ENCODE measurements around the gene IP6K3. TPM values are rescaled to one million over a fixed set of nuclear protein-coding genes. Genes with fewer than 3 reads are reported as not detected.

The IP6K3 gene
- total RNA-seq, 1 experiment from 2014 or later = not detected

DNA sequence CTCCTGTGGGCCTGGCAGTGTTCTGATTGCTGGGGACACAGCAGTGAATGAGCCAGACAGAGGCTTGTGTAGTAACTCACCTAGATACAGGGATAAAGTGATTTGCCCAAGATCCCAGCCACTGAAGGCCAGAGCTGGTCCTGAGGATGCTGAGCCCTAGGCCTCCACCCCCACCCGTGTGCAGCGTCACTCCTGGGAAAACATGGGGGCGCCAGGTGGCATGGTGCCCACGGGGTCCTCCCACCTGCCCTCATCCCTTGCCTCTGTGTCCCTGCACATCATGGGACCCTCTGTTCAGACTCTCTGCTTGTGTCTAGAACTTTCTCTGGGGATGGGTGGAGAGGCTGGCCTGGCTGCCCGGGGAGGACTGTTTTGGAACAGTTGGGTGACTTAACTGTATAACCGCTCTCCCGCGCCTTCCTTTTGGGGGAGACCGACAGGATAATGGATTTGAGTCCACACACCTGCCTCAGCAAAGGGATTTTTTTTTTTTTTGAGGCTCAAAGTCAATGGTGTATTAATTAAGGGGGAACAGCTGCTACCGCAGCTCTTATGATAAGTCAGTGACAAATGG lies 22.6 kb upstream of the IP6K3 start:
- DNase-seq (ENCODE audit: low read depth, low spot score) (no peak), ATAC-seq (no peak)
- in situ Hi-C loops (cut with HindIII; ENCODE audit: low pct_unique_long_range_greater_than_20kb, low sequenced_read_pairs) = no loop called here
- TF ChIP-seq SIN3A (IDR thresholded peaks at IDR 0.05; ENCODE audit: borderline replicate concordance, insufficient read depth, low read depth, low read length) (no peak), POLR2AphosphoS5 (IDR thresholded peaks at IDR 0.05; ENCODE audit: low read depth, low read length) (no peak), TCF7L2 (IDR thresholded peaks at IDR 0.05; ENCODE audit: low read depth, low read length) (no peak), REST (IDR thresholded peaks at IDR 0.05; ENCODE audit: insufficient read depth in 1 of 2, low read depth in 2 of 2, low read length in 1 of 2) (no peak)
- TF ChIP-seq, protein P1, sequence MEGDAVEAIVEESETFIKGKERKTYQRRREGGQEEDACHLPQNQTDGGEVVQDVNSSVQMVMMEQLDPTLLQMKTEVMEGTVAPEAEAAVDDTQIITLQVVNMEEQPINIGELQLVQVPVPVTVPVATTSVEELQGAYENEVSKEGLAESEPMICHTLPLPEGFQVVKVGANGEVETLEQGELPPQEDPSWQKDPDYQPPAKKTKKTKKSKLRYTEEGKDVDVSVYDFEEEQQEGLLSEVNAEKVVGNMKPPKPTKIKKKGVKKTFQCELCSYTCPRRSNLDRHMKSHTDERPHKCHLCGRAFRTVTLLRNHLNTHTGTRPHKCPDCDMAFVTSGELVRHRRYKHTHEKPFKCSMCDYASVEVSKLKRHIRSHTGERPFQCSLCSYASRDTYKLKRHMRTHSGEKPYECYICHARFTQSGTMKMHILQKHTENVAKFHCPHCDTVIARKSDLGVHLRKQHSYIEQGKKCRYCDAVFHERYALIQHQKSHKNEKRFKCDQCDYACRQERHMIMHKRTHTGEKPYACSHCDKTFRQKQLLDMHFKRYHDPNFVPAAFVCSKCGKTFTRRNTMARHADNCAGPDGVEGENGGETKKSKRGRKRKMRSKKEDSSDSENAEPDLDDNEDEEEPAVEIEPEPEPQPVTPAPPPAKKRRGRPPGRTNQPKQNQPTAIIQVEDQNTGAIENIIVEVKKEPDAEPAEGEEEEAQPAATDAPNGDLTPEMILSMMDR (IDR thresholded peaks at IDR 0.05) = no peak
- ChIA-PET CTCF (interaction anchor here (0.7 kb wide), 2 partner anchors 25 to 199 kb away, joined by 5 to 7 read pairs; no protein-coding TSS in a partner anchor), POLR2A (no interaction called here)
- no peaks in the 10 kb centered on the region for H3K9me3 ChIP-seq (ENCODE audit: control insufficient read depth, insufficient read depth, low read depth, low read length)
- peaks cover 23% of the 10 kb centered on the region for H3K4me1 ChIP-seq (ENCODE audit: control insufficient read depth, insufficient read depth, low read length)
- no TSS peak for BruUV-seq (replicated peaks)
- intact Hi-C loops (cut with micrococcal nuclease; ENCODE audit: unreplicated experiment) = no loop called here
- no peak overlapping the region for H3K4me3 ChIP-seq (ENCODE audit: low read depth in 2 of 2, low read length in 2 of 2)
- H3K27ac ChIP-seq (ENCODE audit: low read length) = no peak overlapping the region
- H3K27me3 ChIP-seq (ENCODE audit: control insufficient read depth, insufficient read depth, low read length) = no peaks in the 10 kb centered on the region
- H3K36me3 ChIP-seq (ENCODE audit: control insufficient read depth, insufficient read depth, low read length) = no peaks in the 10 kb centered on the region

DNA sequence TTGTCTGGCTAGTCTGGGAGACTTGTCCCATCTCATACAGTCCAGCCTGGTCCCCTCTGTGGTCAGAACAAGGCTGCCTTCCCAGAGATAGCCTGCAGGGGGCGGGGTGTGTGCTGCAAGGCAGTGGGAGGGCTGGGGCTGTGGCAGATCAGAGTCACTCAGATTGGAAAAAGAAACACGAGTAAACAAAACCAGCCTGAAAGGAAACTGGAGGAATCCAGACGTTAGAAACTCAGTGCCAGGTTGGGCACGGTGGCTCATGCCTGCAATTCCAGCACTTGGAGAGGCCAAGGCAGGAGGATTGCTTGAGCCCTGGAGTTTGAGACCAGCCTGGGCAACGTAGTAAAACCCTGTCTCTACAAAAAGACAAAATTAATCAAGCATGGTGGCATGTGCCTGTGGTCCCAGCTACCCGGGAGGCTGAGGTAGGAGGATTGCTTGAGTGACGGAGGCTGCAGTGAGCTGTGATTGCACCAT lies 22.0 kb upstream of the IP6K3 start:
- intact Hi-C loops (cut with micrococcal nuclease; ENCODE audit: unreplicated experiment) = no loop called here
- POLR2A ChIA-PET = no interaction called here
- H3K27ac ChIP-seq (ENCODE audit: low read length) = no peak overlapping the region

More for the DNA sequence above, 22.0 kb upstream of the IP6K3 start:
- peak; percentile 73 for ATAC-seq
- TF ChIP-seq TCF7L2 (IDR thresholded peaks at IDR 0.05; ENCODE audit: low read depth, low read length) (no peak), REST (IDR thresholded peaks at IDR 0.05; ENCODE audit: insufficient read depth in 1 of 2, low read depth in 2 of 2, low read length in 1 of 2) (no peak), POLR2AphosphoS5 (IDR thresholded peaks at IDR 0.05; ENCODE audit: low read depth, low read length) (no peak), SIN3A (IDR thresholded peaks at IDR 0.05; ENCODE audit: borderline replicate concordance, insufficient read depth, low read depth, low read length) (no peak)
- TF ChIP-seq, protein P1 (IDR thresholded peaks at IDR 0.05) = peak; percentile 94
- in situ Hi-C loops (cut with HindIII; ENCODE audit: low pct_unique_long_range_greater_than_20kb, low sequenced_read_pairs) = no loop called here
- CTCF ChIA-PET = no interaction called here
- no peak for DNase-seq (ENCODE audit: low read depth, low spot score)
- Histone ChIP-seq H3K36me3 (ENCODE audit: control insufficient read depth, insufficient read depth, low read length) (no peaks in the 10 kb centered on the region), H3K27me3 (ENCODE audit: control insufficient read depth, insufficient read depth, low read length) (no peaks in the 10 kb centered on the region), H3K9me3 (ENCODE audit: control insufficient read depth, insufficient read depth, low read depth, low read length) (no peaks in the 10 kb centered on the region), H3K4me3 (ENCODE audit: low read depth in 2 of 2, low read length in 2 of 2) (no peak overlapping the region), H3K4me1 (ENCODE audit: control insufficient read depth, insufficient read depth, low read length) (peaks cover 23% of the 10 kb centered on the region)
- no TSS peak for BruUV-seq (replicated peaks)

Data from Panc1 (cell line).